GM12878 (cell line): ENCODE measurements around the gene SRP68. TPM values are rescaled to one million over a fixed set of nuclear protein-coding genes. Genes with fewer than 3 reads are reported as not detected.

ENCODE experiments used
- ATAC-seq: fragments of 200-7000 bp; cut with Tn5 transposase; 3 replicates; pipeline ENCODE4 v1.9.1; 2020; ENCODE audit warnings: mild to moderate bottlenecking, moderate library complexity
- BruUV-seq: library from RNA; stranded (reverse); fragments of 400-500 nt; replicated peaks from 2 replicates; lab custom pipeline; 2021; lab: Mats Ljungman, UMichigan
- CTCF ChIA-PET: fragments of 300-600 bp; sonication (Branson Sonifier 250); formaldehyde crosslinking; extraction: SDS; loops from one replicate; lab custom pipeline; 2021; ENCODE audit warnings: inconsistent platforms; lab: Yijun Ruan, JAX
- POLR2A ChIA-PET: fragments of 350-600 bp; formaldehyde crosslinking; extraction: SDS; loops from one replicate; lab custom pipeline; 2021; ENCODE audit warnings: inconsistent platforms; lab: Charles Lee
- RAD21 ChIA-PET: fragments of 300-600 bp; sonication (Branson Sonifier 250); formaldehyde crosslinking; loops from one replicate; lab custom pipeline; 2023; ENCODE audit warnings: antibody characterized with exemption; ENCODE audit not compliant: unreplicated experiment; lab: Charles Lee
- SMC1A ChIA-PET: fragments of 300-600 bp; sonication (Branson Sonifier 250); formaldehyde crosslinking; loops from one replicate; lab custom pipeline; 2023; ENCODE audit not compliant: unreplicated experiment, uncharacterized antibody; lab: Charles Lee
- DNase-seq: peaks from one replicate; pipeline ENCODE4 v3.0.0-alpha.2; 2011; ENCODE audit warnings: low read depth, low spot score
- FAIRE-seq: peaks from 3 replicates; lab custom pipeline; 2011; peaks lifted over from hg19 to GRCh38; lab: Jason Lieb, UNC
- H2AFZ ChIP-seq: 2 replicates; pipeline ENCODE4 v1.6.0; 2011; ENCODE audit warnings: low read depth, low read length, control low read depth; ENCODE audit not compliant: control insufficient read depth
- H3K27ac ChIP-seq: 2 replicates; pipeline ENCODE4 v1.5.1; 2011; ENCODE audit warnings: control low read depth; ENCODE audit not compliant: control insufficient read depth, insufficient read depth
- H3K27me3 ChIP-seq, 2 experiments: replicated peaks in 1 of 2; 2 replicates each; pipeline versions ENCODE4 v1.6.0 to v1.6.1; 2011; ENCODE audit warnings: low read length in 1 of 2; ENCODE audit not compliant: control insufficient read depth in 2 of 2, insufficient read depth in 2 of 2
- H3K36me3 ChIP-seq, 2 experiments: 2 replicates each; pipeline ENCODE4 v1.5.1; 2011; ENCODE audit warnings: low read length in 1 of 2; ENCODE audit not compliant: control insufficient read depth in 2 of 2, insufficient read depth in 2 of 2
- H3K4me1 ChIP-seq: 2 replicates; pipeline ENCODE4 v1.6.1; 2011; ENCODE audit warnings: mild to moderate bottlenecking, low read length, moderate library complexity, mixed read lengths; ENCODE audit not compliant: control insufficient read depth, insufficient read depth
- H3K4me2 ChIP-seq: 2 replicates; pipeline ENCODE4 v1.6.0; 2011; ENCODE audit warnings: control low read depth; ENCODE audit not compliant: control insufficient read depth, insufficient read depth
- H3K4me3 ChIP-seq: fragments of 200-600 bp; sonication (generic); 2 replicates; pipeline ENCODE4 v1.5.1; 2016
- H3K79me2 ChIP-seq: 2 replicates; pipeline ENCODE4 v1.6.0; 2011; ENCODE audit warnings: low read length; ENCODE audit not compliant: control insufficient read depth, insufficient read depth
- H3K9ac ChIP-seq: 2 replicates; pipeline ENCODE4 v1.8.0; 2011; ENCODE audit warnings: low read length, control low read depth, mixed read lengths; ENCODE audit not compliant: control insufficient read depth, insufficient read depth
- H3K9me3 ChIP-seq: replicated peaks from 3 replicates; pipeline ENCODE4 v1.5.1; 2011; ENCODE audit warnings: mild to moderate bottlenecking, low read length; ENCODE audit not compliant: control insufficient read depth, insufficient read depth
- H4K20me1 ChIP-seq: 2 replicates; pipeline ENCODE4 v1.6.0; 2011; ENCODE audit not compliant: control insufficient read depth, insufficient read depth
- CBFB ChIP-seq: IDR thresholded peaks from 2 replicates; pipeline ENCODE4 v1.6.1; 2016; ENCODE audit warnings: antibody characterized with exemption, low read depth
- CHD2 ChIP-seq: IDR thresholded peaks from 2 replicates; pipeline ENCODE4 v1.6.1; 2011; ENCODE audit warnings: low read depth, low read length, improper control_type of control experiment, borderline replicate concordance
- CREB1 ChIP-seq: IDR thresholded peaks from 2 replicates; pipeline ENCODE4 v1.6.1; 2012; ENCODE audit warnings: low read depth, mild to moderate bottlenecking, inconsistent platforms
- ESRRA ChIP-seq: IDR thresholded peaks from 2 replicates; pipeline ENCODE4 v1.6.1; 2012; ENCODE audit warnings: mild to moderate bottlenecking, low read length, improper control_type of control experiment
- HDAC6 ChIP-seq: fragments of 200-600 bp; sonication (generic); IDR thresholded peaks from one replicate; pipeline ENCODE4 v1.8.0; 2017; ENCODE audit warnings: antibody characterized with exemption; ENCODE audit not compliant: unreplicated experiment
- IKZF1 ChIP-seq: fragments of 450-650 bp; conservative IDR thresholded peaks from 2 replicates; pipeline ENCODE4 v1.6.1; 2017; ENCODE audit warnings: antibody characterized with exemption, mild to moderate bottlenecking
- NR2C2 ChIP-seq: IDR thresholded peaks from 2 replicates; pipeline ENCODE4 v1.6.1; 2011; ENCODE audit warnings: borderline replicate concordance, low read depth; ENCODE audit not compliant: control insufficient read depth, insufficient read length
- NR2F1 ChIP-seq: fragments of 450-650 bp; conservative IDR thresholded peaks from 2 replicates; pipeline ENCODE4 v1.6.1; 2017; ENCODE audit warnings: mild to moderate bottlenecking
- RCOR1 ChIP-seq: conservative IDR thresholded peaks from 2 replicates; pipeline ENCODE4 v1.6.1; 2012; ENCODE audit warnings: low read depth, low read length, improper control_type of control experiment
- SIX5 ChIP-seq: IDR thresholded peaks from 2 replicates; pipeline ENCODE4 v1.6.1; 2011; ENCODE audit warnings: mild to moderate bottlenecking, low read depth, low read length, moderate library complexity; ENCODE audit not compliant: severe bottlenecking
- SMARCA5 ChIP-seq: fragments of 450-650 bp; IDR thresholded peaks from 2 replicates; pipeline ENCODE4 v1.6.1; 2017; ENCODE audit warnings: mild to moderate bottlenecking
- SMC3 ChIP-seq: IDR thresholded peaks from 2 replicates; pipeline ENCODE4 v1.6.1; 2011; ENCODE audit warnings: low read length, improper control_type of control experiment, borderline replicate concordance
- SP1 ChIP-seq: IDR thresholded peaks from one replicate; pipeline ENCODE4 v1.6.1; 2011; ENCODE audit warnings: low read depth, low read length
- SRF ChIP-seq, 2 experiments: IDR thresholded peaks; 2 replicates each; pipeline ENCODE4 v1.6.1; 2011; ENCODE audit warnings: low read depth in 2 of 2, low read length in 2 of 2, mild to moderate bottlenecking in 1 of 2, moderate library complexity in 1 of 2
- STAT1 ChIP-seq: fragments of 450-650 bp; conservative IDR thresholded peaks from 2 replicates; pipeline ENCODE4 v1.6.1; 2014; ENCODE audit warnings: antibody characterized with exemption, mild to moderate bottlenecking
- STAT3 ChIP-seq: IDR thresholded peaks from 2 replicates; pipeline ENCODE4 v1.6.1; 2011; ENCODE audit warnings: low read depth, low read length, improper control_type of control experiment
- ZBTB4 ChIP-seq: fragments of 450-650 bp; formaldehyde crosslinking; IDR thresholded peaks from 2 replicates; pipeline ENCODE4 v1.4.0; 2022; ENCODE audit warnings: mild to moderate bottlenecking, moderate library complexity
- ZNF274 ChIP-seq: IDR thresholded peaks from one replicate; pipeline ENCODE4 v1.8.0; 2011; ENCODE audit not compliant: insufficient read length, insufficient read depth
- WGBS: methylation state at CpG from one replicate; pipeline ENCODE4 v1.1.6; 2016; ENCODE audit warnings: low lambda C conversion rate; ENCODE audit not compliant: insufficient replicate concordance, insufficient coverage; ENCODE audit errors: missing lambda C conversion rate; 5-methylcytosine and 5-hydroxymethylcytosine counted together
- in situ Hi-C: fragments of 300-500 bp; cut with MboI; formaldehyde crosslinking; loops from 9 replicates; pipeline ENCODE4 v1.14.3; 2018; ENCODE audit warnings: mixed read lengths
- intact Hi-C: fragments of 100-400 bp; cut with micrococcal nuclease; formaldehyde crosslinking; loops from one replicate; pipeline ENCODE4 v1.14.2; 2022; ENCODE audit not compliant: unreplicated experiment
- polyA plus RNA-seq, 11 experiments: library from polyadenylated mRNA; depleted of rRNA in 4 of 11; unstranded in 6 of 11; stranded (reverse) in 5 of 11; fragments of >200 nt; fragmentation: Nextera tagmentation in 4 of 11; fragmentation: Illumina TruSeq in 1 of 11; extraction: Ambion mirVana in 4 of 11; extraction: Trizol in 1 of 11; gene quantifications; 1 replicate in 1 of 11; 2 replicates in 10 of 11; pipeline versions ENCODE4 v1.2.1 to v1.2.3, GENCODE V29; 2011 to 2016; ENCODE audit warnings: inconsistent platforms in 2 of 11, missing spikeins in 2 of 11, low read depth in 1 of 11
- total RNA-seq, 4 experiments: library from RNA; depleted of rRNA in 3 of 4; stranded (reverse); fragments of >200 nt in 3 of 4; fragmentation: Illumina TruSeq in 1 of 4; extraction: Trizol in 1 of 4; gene quantifications; 2 replicates each; pipeline versions ENCODE4 v1.2.1 to v1.2.3, GENCODE V29; 2013 to 2021
- TF ChIP-seq, protein P1 (sequence below): IDR thresholded peaks from 2 replicates; pipeline ENCODE4 v1.6.1; 2011; ENCODE audit warnings: borderline replicate concordance, low read depth, mild to moderate bottlenecking, moderate library complexity, mixed read lengths, low read length; ENCODE audit not compliant: insufficient read depth; ENCODE audit errors: extremely low read length

The SRP68 gene
- total and polyA plus RNA-seq, 10 of the 15 experiments (the other 5 are each of a cell fraction or from before 2014, with no cell fraction given) = 24.7 to 89.7 (median 62.7) TPM

- POLR2A ChIA-PET = interaction anchor here (0.5 to 1.3 kb wide), 2 partner anchors 13 to 306 kb away, joined by 4 to 6 read pairs; no protein-coding TSS in a partner anchor
- Histone ChIP-seq H3K27me3 (no peaks in the 10 kb centered on the region), H4K20me1 (no peaks in the 10 kb centered on the region), H2AFZ (no peak overlapping the region), H3K27ac (no peak overlapping the region), H3K4me2 (no peak overlapping the region), H3K4me3 (no peak overlapping the region)
- DNase-seq = no peak
- CTCF ChIA-PET = interaction anchor here (1.0 to 12.8 kb wide), 7 partner anchors 9 to 286 kb away, joined by 3 to 128 read pairs (median 5); partner anchors contain the start of genes CDK3 and MRPL38
- no TSS peak for BruUV-seq
- WGBS = 69% methylated on average over 19 of the region's 20 CpGs
- in situ Hi-C loops = loop anchor here (5.0 kb wide), 1 partner anchor 102 kb away; no protein-coding TSS in a partner anchor
- SMC1A ChIA-PET = interaction anchor here (10.8 kb wide), 1 partner anchor 104 kb away, joined by 61 read pairs; the partner anchor contains the start of gene MRPL38
- TF ChIP-seq SMARCA5 (no peak), RCOR1 (no peak), SRF (IDR thresholded peaks at IDR 0.05; ENCODE audit: low read depth in 2 of 2, low read length in 2 of 2) (no peak), SMC3 (no peak), ESRRA (no peak), SIX5 (no peak), HDAC6 (no peak), STAT3 (no peak), IKZF1 (no peak), NR2F1 (no peak), SP1 (no peak), ZNF274 (no peak), CREB1 (no peak), CHD2 (no peak), ZBTB4 (CRISPR knock-in tag) (no peak), STAT1 (no peak), NR2C2 (no peak), CBFB (no peak)
- TF ChIP-seq, protein P1, sequence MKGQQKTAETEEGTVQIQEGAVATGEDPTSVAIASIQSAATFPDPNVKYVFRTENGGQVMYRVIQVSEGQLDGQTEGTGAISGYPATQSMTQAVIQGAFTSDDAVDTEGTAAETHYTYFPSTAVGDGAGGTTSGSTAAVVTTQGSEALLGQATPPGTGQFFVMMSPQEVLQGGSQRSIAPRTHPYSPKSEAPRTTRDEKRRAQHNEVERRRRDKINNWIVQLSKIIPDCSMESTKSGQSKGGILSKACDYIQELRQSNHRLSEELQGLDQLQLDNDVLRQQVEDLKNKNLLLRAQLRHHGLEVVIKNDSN = no peak
- TF ChIP-seq, all 136 proteins: peak for 0
- ATAC-seq = no peak
- FAIRE-seq = no peak
- H3K36me3 ChIP-seq = no peaks in the 10 kb centered on the region
- no peaks in the 10 kb centered on the region for H3K79me2 ChIP-seq
- no peak overlapping the region for H3K9ac ChIP-seq
- RAD21 ChIA-PET = interaction anchor here (1.4 to 2.2 kb wide), 2 partner anchors 13 to 270 kb away, joined by 3 to 6 read pairs; no protein-coding TSS in a partner anchor
- intact Hi-C loops = no loop called here
- H3K4me1 ChIP-seq = no peaks in the 10 kb centered on the region
- H3K9me3 ChIP-seq = no peaks in the 10 kb centered on the region
These were observed 62.9 kb downstream of the SRP68 start for GRCh38 chr17:76009447-76009846.
